PC-9 (cell line): ENCODE results near the gene PPFIA4.

Experiments used
- EZH2 ChIP-seq: fragments of 200-600 bp; sonication (generic); IDR thresholded peaks from 2 replicates; pipeline ENCODE4 v1.8.0; 2017; ENCODE audit warnings: antibody characterized with exemption, low read depth
- TF ChIP-seq, protein P1 (sequence below): fragments of 200-600 bp; sonication (generic); conservative IDR thresholded peaks from 2 replicates; pipeline ENCODE4 v1.6.1; 2017; ENCODE audit warnings: mixed run types, antibody characterized with exemption, mild to moderate bottlenecking, moderate library complexity

DNA sequence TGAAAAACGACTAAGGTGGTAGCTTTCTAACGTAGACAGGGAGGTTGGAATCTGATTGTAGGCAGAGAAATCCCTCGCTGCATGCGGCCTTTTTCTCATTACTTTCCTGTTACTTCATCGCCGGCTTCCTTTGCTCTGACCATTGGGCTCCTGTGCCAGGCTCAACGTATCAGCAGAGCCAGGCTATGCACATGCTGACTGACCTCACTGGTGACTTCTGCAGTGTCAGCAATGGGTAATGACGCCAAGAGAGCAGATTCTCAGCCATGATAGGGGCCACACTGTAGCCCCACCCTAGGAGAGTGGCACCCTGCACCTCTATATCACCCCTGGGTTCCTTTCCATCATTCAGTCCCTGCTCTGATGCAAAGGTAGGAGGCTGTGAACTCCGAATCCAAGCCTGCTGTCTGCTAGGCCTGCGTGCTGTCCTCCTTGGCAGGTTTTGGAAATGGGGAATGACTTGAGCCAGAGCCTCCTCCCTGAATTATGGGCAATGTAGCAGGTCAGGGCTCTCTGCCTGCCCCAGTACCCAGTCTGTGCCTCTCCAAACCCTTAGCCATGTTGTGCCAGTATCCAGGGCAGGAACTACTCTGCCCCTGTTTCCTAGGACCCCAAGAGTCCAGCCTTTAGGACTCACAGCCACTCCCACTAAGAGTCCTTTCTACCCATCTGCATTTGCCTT is 11.4 kb downstream of the PPFIA4 start:
- TF ChIP-seq, protein P1, sequence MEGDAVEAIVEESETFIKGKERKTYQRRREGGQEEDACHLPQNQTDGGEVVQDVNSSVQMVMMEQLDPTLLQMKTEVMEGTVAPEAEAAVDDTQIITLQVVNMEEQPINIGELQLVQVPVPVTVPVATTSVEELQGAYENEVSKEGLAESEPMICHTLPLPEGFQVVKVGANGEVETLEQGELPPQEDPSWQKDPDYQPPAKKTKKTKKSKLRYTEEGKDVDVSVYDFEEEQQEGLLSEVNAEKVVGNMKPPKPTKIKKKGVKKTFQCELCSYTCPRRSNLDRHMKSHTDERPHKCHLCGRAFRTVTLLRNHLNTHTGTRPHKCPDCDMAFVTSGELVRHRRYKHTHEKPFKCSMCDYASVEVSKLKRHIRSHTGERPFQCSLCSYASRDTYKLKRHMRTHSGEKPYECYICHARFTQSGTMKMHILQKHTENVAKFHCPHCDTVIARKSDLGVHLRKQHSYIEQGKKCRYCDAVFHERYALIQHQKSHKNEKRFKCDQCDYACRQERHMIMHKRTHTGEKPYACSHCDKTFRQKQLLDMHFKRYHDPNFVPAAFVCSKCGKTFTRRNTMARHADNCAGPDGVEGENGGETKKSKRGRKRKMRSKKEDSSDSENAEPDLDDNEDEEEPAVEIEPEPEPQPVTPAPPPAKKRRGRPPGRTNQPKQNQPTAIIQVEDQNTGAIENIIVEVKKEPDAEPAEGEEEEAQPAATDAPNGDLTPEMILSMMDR, result no peak
- no peak for TF ChIP-seq EZH2
